GM12801 (cell line): ENCODE results near the gene SON.

Experiments
- TF ChIP-seq, protein P1 (sequence below): IDR thresholded peaks from one replicate; pipeline ENCODE4 v1.5.1; 2011; ENCODE audit warnings: control low read depth; ENCODE audit not compliant: insufficient read length; ENCODE audit errors: extremely low read depth

The SON gene

DNA sequence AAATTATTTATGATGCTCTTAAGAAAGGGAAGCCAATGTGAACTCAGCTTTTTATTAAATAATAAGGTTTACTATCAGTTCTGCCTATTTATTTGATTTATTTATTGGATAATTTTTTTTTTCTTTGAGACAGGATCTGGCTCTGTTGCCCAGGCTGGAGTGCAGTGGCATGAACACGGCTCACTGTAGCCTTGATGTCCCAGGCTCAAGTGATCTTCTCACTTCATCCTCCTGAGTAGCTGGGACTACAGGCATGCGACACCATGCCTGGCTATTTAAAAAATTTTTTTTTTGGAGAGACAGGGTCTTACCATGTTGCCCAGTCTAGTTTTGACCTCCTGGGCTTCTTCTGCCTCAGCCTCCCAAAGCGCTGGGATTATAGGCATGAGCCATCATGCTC lies 30.4 kb upstream of the SON start:
- TF ChIP-seq, protein P1, sequence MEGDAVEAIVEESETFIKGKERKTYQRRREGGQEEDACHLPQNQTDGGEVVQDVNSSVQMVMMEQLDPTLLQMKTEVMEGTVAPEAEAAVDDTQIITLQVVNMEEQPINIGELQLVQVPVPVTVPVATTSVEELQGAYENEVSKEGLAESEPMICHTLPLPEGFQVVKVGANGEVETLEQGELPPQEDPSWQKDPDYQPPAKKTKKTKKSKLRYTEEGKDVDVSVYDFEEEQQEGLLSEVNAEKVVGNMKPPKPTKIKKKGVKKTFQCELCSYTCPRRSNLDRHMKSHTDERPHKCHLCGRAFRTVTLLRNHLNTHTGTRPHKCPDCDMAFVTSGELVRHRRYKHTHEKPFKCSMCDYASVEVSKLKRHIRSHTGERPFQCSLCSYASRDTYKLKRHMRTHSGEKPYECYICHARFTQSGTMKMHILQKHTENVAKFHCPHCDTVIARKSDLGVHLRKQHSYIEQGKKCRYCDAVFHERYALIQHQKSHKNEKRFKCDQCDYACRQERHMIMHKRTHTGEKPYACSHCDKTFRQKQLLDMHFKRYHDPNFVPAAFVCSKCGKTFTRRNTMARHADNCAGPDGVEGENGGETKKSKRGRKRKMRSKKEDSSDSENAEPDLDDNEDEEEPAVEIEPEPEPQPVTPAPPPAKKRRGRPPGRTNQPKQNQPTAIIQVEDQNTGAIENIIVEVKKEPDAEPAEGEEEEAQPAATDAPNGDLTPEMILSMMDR: no peak

DNA sequence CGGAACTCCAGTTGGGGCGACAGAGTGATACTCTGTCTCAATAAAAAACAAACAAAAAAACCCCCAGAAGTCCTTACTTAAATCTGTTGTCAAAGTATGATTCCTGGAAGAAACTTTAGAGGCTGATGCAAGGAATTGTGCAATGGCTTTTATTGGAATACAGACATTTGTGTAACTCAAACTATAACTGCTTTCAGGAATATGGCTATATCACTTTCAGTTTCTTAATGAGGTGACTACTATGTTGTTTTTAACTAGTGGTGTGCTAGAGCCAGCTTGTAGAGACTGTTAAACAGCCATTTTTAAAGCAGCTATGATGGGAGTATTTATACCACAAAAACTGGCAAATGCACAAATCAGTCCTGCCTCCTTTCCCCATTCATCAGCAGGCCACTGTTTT lies 28.6 kb upstream of the SON start:
- TF ChIP-seq, protein P1: no peak

DNA sequence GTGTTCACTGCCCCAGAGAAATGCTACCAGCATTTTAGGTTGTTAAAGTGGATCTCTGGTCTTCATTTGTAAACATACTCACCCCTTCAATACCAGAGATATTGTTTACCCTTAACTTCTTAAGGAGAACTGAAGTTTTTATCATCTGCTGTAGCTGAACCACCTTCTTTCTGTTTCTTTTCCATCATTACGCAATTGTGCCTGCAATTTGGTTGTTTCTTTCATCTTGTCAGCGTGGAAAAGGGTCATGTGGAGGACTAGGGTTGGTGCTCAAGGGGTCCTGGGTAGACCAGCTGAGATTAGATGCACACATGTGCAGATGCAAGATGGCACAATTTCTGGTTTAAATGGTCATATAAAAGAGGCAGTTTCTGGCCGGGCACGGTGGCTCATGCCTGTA lies 23.9 kb upstream of the SON start:
- TF ChIP-seq, protein P1: no peak

DNA sequence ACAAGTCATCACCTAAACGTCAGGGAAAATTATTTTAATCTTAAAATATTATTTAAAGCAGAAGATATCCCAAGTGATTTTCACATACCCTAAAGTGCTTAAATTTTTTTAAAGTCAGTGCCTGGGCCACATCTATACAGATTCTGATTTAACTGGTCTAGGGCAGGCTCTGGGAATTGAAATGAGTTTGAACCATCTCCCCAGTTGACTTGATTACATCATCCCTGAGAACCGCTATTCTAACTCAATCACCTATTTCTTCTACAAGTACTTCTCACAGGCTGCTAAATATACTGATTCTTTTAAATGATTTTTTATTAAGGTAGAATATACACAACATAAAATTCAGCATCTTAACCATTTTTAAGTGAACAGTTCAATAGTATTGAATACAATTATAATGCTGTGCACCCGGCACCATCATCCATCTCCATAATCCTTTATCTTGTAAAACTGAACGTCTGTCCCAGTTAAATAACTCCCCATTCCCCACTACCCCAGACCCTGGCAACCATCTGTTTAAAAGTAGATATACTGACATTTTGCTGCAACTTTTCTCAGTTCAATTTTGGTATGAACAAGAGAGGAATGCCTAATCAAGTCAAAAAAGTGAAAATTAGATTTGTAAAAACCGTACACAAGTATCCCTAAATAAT lies 20.4 kb upstream of the SON start:
- TF ChIP-seq, protein P1: no peak

DNA sequence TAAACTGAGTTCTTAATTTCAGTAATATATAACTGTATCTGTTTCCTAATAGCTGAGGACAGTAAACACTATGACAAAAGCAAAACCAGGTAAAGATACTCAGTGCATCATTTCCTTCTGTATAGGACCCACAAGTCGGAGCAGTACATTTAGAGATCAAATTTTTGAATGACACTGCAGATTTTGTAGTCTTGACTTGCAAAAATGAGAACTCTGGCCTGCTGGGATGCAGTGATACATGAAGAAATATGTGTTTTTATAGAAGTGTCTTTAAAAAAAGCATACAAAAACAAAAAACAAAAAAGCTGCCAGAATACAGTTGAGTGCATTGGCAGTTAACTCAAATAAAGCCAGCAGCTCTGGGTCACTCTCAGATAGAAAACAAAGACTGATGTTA lies 19.9 kb upstream of the SON start:
- TF ChIP-seq, protein P1: no peak

DNA sequence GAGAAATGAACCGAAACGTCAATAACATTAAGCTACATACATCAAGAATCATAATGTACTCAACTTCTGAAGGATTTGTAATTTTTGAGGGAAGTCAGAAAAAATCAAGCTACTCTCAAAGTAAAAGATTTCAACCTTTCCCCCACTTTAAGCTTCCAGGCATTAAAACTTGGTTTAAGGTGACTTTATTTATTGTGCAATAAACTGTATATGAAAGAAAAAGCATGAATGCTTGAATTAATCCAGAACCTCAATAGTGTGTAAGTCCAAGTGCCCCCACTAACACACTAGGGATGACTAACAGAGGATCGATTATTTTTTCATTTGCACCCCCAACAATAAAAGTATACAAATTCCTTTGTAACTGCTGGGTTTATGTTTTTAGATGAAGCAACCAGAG lies 11.8 kb upstream of the SON start:
- TF ChIP-seq, protein P1: no peak

DNA sequence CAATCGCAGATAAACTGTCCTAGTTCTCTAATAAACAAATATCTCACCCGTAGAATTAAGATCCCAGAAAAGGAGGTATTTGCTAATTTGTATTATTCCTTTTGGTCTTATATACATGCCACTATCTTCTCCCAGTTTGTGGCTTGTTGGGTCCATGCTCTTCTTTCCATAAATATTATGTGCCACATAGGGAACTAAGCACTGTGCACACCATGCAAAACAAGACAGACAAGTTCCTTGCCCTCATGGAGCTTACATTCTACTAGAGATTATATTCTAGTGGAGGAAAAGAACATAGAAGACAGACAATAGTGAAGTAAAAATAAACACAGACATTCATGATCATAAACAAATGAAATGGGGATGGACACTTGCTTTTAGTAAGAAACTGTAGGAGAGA lies 5.6 kb upstream of the SON start:
- TF ChIP-seq, protein P1: no peak
